Body of pancreas (tissue), 4 donors: Measurements from ENCODE around the gene TMEM164.

ENCODE experiments used
- POLR2A ChIP-seq, 3 donors: fragments of 450-650 bp; IDR thresholded peaks; one replicate each; pipeline ENCODE4 v1.6.1; 2016; ENCODE audit warnings: antibody characterized with exemption in 3 of 3, mild to moderate bottlenecking in 2 of 3
- TF ChIP-seq, protein P1 (sequence below), 7 experiments: fragments of 450-650 bp in 4 of 7; fragments of 200-600 bp in 3 of 7; sonication (generic) in 3 of 7; IDR thresholded peaks; one replicate each; pipeline ENCODE4 v1.5.1; 2016 to 2019; ENCODE audit warnings: antibody characterized with exemption in 7 of 7

DNA sequence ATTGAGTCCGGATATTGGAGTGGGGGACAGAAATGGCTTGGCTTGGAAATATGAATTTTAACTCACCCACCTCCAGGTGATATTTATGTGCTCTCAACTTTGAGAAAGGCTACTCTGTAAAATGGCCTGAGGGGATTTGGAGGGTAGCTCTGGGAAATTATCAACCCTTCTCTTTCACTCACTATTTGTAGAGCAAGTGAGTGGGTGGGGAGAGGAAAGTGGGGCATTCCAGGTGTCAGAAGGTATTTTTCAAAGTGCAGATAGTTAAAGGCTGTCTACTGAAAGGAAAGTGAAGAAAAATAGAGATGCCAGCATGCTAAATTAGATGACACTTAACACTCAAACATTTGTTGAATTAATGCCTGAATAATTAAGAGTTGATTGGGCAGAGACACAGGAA, 44.1 kb downstream of the TMEM164 start:
- TF ChIP-seq, protein P1, sequence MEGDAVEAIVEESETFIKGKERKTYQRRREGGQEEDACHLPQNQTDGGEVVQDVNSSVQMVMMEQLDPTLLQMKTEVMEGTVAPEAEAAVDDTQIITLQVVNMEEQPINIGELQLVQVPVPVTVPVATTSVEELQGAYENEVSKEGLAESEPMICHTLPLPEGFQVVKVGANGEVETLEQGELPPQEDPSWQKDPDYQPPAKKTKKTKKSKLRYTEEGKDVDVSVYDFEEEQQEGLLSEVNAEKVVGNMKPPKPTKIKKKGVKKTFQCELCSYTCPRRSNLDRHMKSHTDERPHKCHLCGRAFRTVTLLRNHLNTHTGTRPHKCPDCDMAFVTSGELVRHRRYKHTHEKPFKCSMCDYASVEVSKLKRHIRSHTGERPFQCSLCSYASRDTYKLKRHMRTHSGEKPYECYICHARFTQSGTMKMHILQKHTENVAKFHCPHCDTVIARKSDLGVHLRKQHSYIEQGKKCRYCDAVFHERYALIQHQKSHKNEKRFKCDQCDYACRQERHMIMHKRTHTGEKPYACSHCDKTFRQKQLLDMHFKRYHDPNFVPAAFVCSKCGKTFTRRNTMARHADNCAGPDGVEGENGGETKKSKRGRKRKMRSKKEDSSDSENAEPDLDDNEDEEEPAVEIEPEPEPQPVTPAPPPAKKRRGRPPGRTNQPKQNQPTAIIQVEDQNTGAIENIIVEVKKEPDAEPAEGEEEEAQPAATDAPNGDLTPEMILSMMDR (IDR thresholded peaks at IDR 0.05): no peak
- TF ChIP-seq POLR2A (IDR thresholded peaks at IDR 0.05): no peak
